AG20443 (cell line): ENCODE measurements around the gene SYNE2.

Source experiments
- DNase-seq: peaks from one replicate; pipeline ENCODE4 v3.0.0; 2012; ENCODE audit warnings: low spot score, mixed read lengths

The SYNE2 gene

DNA sequence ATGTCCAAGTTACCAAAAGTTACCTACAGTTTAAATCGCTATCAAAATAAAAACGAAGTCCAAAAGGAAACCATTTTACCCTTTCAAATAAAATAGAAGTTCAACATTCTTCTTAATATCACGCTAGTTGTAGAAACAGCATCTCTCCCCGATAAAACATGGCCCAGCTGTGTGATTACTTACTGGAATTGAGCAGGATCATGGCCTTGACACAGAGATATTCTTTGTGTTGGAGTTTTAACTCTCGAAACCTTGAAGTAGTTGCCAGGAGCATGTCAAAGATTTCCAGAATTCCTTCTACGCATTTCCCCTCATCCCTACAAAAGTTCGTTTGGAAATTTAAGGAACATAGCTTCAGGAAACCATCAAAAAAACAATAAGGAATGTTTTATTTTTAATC is 396.6 kb downstream of the SYNE2 start:
- DNase-seq = no peak

DNA sequence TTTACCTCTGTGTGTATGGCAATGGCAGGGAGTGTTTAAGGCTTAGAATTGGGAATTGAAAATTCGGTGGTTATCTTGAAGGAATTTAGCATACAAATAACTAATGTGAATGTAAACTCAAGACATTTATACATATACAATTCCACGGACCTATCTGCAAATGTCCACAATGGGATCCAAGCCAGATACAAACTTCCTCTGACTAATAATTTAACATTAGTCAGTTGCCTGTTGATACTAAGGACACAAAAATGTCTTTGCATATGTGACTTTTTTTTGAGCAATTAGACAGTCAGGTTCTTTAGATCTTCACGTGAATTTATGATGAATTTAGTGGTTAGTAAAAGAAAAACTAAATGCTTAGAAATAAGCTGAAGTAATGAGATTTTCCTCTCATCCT is 400.9 kb downstream of the SYNE2 start:
- DNase-seq = no peak

DNA sequence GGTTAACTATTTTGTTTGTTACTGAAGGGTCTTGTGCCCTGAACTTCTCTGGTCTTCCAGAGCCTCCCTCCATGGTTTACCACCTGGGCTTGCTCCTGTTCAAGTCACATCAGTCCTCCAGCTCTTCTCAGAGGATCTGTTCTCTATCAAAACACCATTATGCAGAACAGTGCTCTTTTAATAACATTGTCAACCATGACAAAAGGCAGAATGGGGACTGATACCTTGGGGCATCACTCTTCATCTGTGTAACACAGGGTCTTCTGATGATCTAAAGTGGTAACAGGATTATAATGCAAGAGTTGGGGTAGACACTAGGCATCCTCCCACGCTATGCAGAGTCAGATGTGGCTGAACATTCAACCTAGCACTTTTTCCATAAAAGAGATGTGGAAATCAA is 403.0 kb downstream of the SYNE2 start:
- no peak for DNase-seq

DNA sequence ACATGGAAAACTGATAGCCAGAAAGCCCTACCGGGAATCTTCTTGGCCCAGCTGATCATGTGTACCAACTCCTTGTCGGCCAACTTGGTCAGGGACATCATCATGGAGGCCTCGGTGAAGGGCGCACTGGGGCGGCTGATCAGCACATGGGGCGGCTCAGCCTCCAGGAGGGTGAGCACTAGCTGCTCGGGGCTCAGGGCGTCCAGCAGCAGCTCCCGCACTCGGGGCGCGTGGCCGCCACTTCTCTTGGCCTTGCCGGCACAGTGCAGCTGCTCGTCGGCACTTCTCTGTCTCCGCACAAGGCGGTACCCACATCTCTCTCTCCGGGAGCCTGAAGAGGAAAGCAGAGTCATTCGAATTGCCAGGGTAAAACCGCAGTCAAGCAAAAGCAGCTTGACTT is 407.6 kb downstream of the SYNE2 start:
- DNase-seq = no peak

DNA sequence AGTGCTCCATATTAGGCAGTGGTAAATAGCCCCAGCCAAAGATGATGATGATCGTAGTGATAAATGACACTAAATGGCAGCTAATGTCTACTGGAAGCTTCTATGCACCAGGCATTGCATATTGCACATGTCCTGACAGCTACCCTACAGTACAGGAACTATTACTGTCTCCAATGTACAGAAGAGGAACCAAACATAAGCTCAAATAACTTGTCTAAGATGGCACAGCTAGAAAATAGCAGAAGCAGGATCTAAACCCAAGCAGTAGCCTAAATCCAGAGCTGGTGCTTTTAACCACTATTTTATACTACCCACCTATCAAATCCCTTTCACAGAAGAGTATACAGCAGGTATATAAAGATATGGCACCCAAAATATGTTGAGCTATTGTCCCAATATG is 412.4 kb downstream of the SYNE2 start:
- no peak for DNase-seq

DNA sequence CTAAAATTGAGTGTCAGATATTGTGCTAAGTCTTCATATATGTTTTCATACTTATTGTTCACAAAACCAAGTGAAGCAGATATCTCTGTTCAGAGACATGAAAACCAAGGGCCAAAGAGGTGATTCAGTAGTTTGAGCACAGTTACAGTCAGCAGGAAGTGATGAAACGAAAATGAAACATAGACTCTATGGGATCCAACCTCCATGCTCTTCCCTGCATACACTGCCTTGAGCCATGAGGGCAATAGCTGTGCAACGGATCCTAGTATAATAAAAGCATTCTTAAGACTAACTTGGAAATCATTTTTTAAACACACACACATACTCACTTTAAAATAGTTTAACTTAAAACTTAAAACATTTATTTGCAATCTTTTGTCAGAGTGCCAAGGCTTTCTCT is 413.4 kb downstream of the SYNE2 start:
- peak; percentile 32 for DNase-seq

DNA sequence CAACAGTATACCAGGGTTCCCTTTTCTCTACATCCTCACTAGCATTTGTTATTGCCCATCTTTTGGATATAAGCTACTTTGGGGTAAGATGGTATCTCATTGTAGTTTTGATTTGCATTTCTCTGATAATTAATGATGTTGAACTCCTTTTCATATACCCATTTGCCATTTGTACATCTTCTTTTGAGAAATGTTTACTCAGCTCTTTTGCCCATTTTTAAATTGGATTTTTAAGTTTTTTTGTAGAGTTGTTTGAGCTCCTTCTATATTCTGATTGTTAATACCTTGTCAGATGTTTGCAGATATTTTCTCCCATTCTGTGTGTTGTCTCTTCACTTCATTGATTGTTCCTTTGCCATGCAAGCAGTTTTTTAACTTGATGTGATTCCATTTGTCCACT is 419.2 kb downstream of the SYNE2 start:
- no peak for DNase-seq
